Lung (tissue), 12 donors: Measurements from ENCODE around the gene E2F7. TPM values are rescaled to one million over a fixed set of nuclear protein-coding genes. Genes with fewer than 3 reads are reported as not detected.

Experiments used
- ATAC-seq: fragments of 200-7000 bp; cut with Tn5 transposase; one replicate; pipeline ENCODE4 v1.9.1; 2020; ENCODE audit warnings: moderate number of reproducible peaks; ENCODE audit not compliant: insufficient read depth, low FRiP score
- DNase-seq, 3 donors: peaks; one replicate each; pipeline ENCODE4 v3.0.0-alpha.2; 2013 to 2017
- H3K27ac ChIP-seq, 2 donors: one replicate each; pipeline ENCODE4 v1.5.1; 2013; ENCODE audit warnings: mild to moderate bottlenecking in 2 of 2, moderate library complexity in 2 of 2, control low read depth in 1 of 2, inconsistent platforms in 1 of 2, low read depth in 1 of 2, low read length in 1 of 2
- H3K27me3 ChIP-seq, 3 donors: one replicate each; pipeline ENCODE4 v1.5.1; 2013; ENCODE audit warnings: low read length in 2 of 3; ENCODE audit not compliant: control insufficient read depth in 3 of 3, insufficient read depth in 3 of 3
- H3K36me3 ChIP-seq, 4 donors: one replicate each; pipeline ENCODE4 v1.5.1; 2013; ENCODE audit warnings: low read length in 4 of 4, mild to moderate bottlenecking in 1 of 4, moderate library complexity in 1 of 4; ENCODE audit not compliant: control insufficient read depth in 4 of 4, insufficient read depth in 4 of 4
- H3K4me1 ChIP-seq, 5 donors: one replicate each; pipeline ENCODE4 v1.5.1; 2013; ENCODE audit warnings: low read length in 5 of 5, mild to moderate bottlenecking in 2 of 5, moderate library complexity in 1 of 5; ENCODE audit not compliant: control insufficient read depth in 5 of 5, insufficient read depth in 5 of 5
- H3K4me3 ChIP-seq: one replicate; pipeline ENCODE4 v1.5.1; 2013; ENCODE audit warnings: mild to moderate bottlenecking, control low read depth, moderate library complexity
- H3K9ac ChIP-seq, 2 donors: one replicate each; pipeline ENCODE4 v1.5.1; 2013; ENCODE audit warnings: low read length in 2 of 2, control low read depth in 1 of 2; ENCODE audit not compliant: insufficient read depth in 1 of 2
- H3K9me3 ChIP-seq, 4 donors: one replicate each; pipeline ENCODE4 v1.5.1; 2013; ENCODE audit warnings: low read length in 3 of 4, mild to moderate bottlenecking in 1 of 4, moderate library complexity in 1 of 4; ENCODE audit not compliant: control insufficient read depth in 4 of 4, insufficient read depth in 3 of 4
- WGBS, 2 donors: extraction: QIAGEN DNeasy Blood & Tissue Kit; methylation state at CpG; one replicate each; pipeline ENCODE4 v1.1.7; 2013; 5-methylcytosine and 5-hydroxymethylcytosine counted together
- polyA plus RNA-seq, 2 donors: library from polyadenylated mRNA; stranded (reverse); fragments of 200-250 nt; gene quantifications; one replicate each; pipeline ENCODE4 v1.2.1, GENCODE V29; 2013
- total RNA-seq, 2 donors: library from RNA; depleted of rRNA in 1 of 2; stranded (reverse); fragments of >200 nt in 1 of 2; gene quantifications; one replicate each; pipeline ENCODE4 v1.2.1, GENCODE V29; 2014 to 2021
- TF ChIP-seq, protein P1 (sequence below): IDR thresholded peaks from 2 replicates; pipeline ENCODE4 v1.5.1; 2012; ENCODE audit warnings: mild to moderate bottlenecking; ENCODE audit errors: control extremely low read depth, extremely low read depth
- donor health status: control.
- donor health status: control.
- donor health status: Bipolar disorder and iron deficiency.
- donor health status: healthy.
- donor health status: DM: yes; HTN: yes; CAD: no.

E2F7 gene
- total and polyA plus RNA-seq, 4 donors = 0.24 to 2.3 (median 0.54) TPM

DNA sequence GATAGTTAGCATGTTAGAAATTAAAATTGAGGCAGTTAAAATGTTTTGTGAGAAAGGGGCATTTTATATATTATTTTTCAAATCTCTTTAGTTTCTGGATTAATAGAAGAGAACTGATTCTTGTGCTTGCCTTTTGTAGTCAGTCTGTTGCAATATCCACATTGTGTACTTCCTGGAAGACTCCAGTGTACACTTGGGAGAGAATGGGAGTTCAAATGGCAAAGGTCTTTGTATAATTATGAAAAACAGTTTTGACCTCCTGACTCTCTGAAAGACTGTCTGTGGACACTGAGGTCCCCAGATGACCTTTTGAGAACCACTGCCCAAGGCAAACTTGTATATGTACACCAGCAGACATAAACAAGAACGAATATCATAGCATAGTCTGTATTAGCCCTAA is 12.1 kb downstream of the E2F7 start:
- Histone ChIP-seq H3K36me3 (no peaks in the 10 kb centered on the region), H3K9ac (no peak overlapping the region), H3K27me3 (no peaks in the 10 kb centered on the region), H3K4me3 (no peak overlapping the region), H3K27ac (no peak overlapping the region), H3K9me3 (no peaks in the 10 kb centered on the region), H3K4me1 (no peaks in the 10 kb centered on the region)
- WGBS, 2 donors = 78 to 84% methylated on average over 1 of the region's 1 CpG
- DNase-seq (no peak), ATAC-seq (no peak)
- TF ChIP-seq, protein P1, sequence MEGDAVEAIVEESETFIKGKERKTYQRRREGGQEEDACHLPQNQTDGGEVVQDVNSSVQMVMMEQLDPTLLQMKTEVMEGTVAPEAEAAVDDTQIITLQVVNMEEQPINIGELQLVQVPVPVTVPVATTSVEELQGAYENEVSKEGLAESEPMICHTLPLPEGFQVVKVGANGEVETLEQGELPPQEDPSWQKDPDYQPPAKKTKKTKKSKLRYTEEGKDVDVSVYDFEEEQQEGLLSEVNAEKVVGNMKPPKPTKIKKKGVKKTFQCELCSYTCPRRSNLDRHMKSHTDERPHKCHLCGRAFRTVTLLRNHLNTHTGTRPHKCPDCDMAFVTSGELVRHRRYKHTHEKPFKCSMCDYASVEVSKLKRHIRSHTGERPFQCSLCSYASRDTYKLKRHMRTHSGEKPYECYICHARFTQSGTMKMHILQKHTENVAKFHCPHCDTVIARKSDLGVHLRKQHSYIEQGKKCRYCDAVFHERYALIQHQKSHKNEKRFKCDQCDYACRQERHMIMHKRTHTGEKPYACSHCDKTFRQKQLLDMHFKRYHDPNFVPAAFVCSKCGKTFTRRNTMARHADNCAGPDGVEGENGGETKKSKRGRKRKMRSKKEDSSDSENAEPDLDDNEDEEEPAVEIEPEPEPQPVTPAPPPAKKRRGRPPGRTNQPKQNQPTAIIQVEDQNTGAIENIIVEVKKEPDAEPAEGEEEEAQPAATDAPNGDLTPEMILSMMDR = no peak

DNA sequence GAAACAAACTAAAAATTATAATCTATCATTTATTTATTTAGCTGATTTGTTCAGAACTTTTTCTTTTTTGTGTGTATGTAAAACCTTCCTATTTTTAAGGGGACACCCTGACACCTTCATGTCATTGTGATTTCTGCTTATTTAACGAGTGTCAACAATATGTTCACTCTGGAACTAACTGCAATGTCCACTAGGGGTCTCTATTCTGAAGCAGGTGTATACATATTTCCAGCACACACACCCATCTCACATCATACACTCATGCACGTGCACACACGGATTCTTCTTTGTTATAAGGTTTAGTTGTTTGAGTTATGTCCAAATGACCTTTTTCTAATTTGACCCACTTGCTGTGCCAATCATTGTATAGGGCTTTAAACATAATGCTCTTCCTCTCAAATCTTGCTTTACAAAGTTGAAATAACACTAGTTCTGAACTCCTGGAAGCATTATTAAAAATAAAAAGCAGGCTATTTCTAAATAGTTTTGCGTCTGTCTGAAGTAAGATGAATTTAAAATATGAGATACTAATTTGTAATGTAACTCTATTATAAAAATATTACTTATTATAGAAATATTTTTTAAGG is 15.5 kb downstream of the E2F7 start:
- peak; percentile 62 for ATAC-seq
- H3K27me3 ChIP-seq = no peaks in the 10 kb centered on the region

GRCh38 chr12:77047341-77048109 is 17.8 kb downstream of the E2F7 start:
- H3K4me3 ChIP-seq = no peak overlapping the region
- no peak overlapping the region for H3K9ac ChIP-seq
- ATAC-seq (no peak), DNase-seq (no peak)
- TF ChIP-seq, protein P1 = no peak
- H3K27me3 ChIP-seq = no peaks in the 10 kb centered on the region
- H3K36me3 ChIP-seq = peaks cover 0 to 14% (median 1%) of the 10 kb centered on the region in 4 donors
- WGBS, 2 donors = 88 to 93% methylated on average over 6 of the region's 6 CpGs
- no peak overlapping the region for H3K27ac ChIP-seq
- no peaks in the 10 kb centered on the region for H3K9me3 ChIP-seq
- no peaks in the 10 kb centered on the region for H3K4me1 ChIP-seq

More for the DNA sequence above, 15.5 kb downstream of the E2F7 start:
- H3K9ac ChIP-seq = no peak overlapping the region
- TF ChIP-seq, protein P1 = peak; percentile 50
- no peak overlapping the region for H3K4me3 ChIP-seq
- H3K36me3 ChIP-seq = peaks cover 0 to 3% (median 1%) of the 10 kb centered on the region in 4 donors
- H3K4me1 ChIP-seq = no peaks in the 10 kb centered on the region
- H3K9me3 ChIP-seq = no peaks in the 10 kb centered on the region
- WGBS, 2 donors = 25 to 32% methylated on average over 4 of the region's 4 CpGs
- no peak overlapping the region for H3K27ac ChIP-seq
- DNase-seq = peak in 2 of 3 donors; percentile 55 to 67
